SK-N-SH (cell line): Measurements from ENCODE around the gene USPL1.

Experiments
- CTCF ChIP-seq: fragments of 200-600 bp; sonication (generic); IDR thresholded peaks from 2 replicates; pipeline ENCODE4 v1.6.1; 2017; ENCODE audit warnings: antibody characterized with exemption, mild to moderate bottlenecking, moderate library complexity
- MXI1 ChIP-seq: IDR thresholded peaks from 2 replicates; pipeline ENCODE4 v1.6.1; 2012; ENCODE audit warnings: mild to moderate bottlenecking, low read depth, low read length, improper control_type of control experiment
- POLR2AphosphoS5 ChIP-seq: IDR thresholded peaks from 2 replicates; pipeline ENCODE4 v1.6.1; 2012; ENCODE audit warnings: low read depth, low read length
- SIN3A ChIP-seq: IDR thresholded peaks from 2 replicates; pipeline ENCODE4 v1.6.1; 2012; ENCODE audit warnings: low read depth, mild to moderate bottlenecking, low read length, moderate library complexity, borderline replicate concordance

- TF ChIP-seq CTCF (no peak), MXI1 (no peak), POLR2AphosphoS5 (no peak), SIN3A (no peak)
Measured at GRCh38 chr13:30618930-30619279, 1.2 kb downstream of the USPL1 start.
